HL-60/S4 treated with phorbol 12-myristate 13-acetate at 8.2 ng/mL for 4 days and 3 days (cell line): ENCODE results near the gene SRPK2.

Experiments
- in situ Hi-C: fragments of 300-500 bp; cut with MboI; formaldehyde crosslinking; loops from 2 replicates; pipeline ENCODE4 v1.15.0; 2022; ENCODE audit warnings: low sequenced_read_pairs

SRPK2 gene

GRCh38 chr7:105229641-105230040, 159.1 kb downstream of the SRPK2 start:
- in situ Hi-C loops: no loop called here

GRCh38 chr7:105228555-105228954, 160.2 kb downstream of the SRPK2 start:
- in situ Hi-C loops: no loop called here

- in situ Hi-C loops: no loop called here
Measured at GRCh38 chr7:105227391-105227790, 161.3 kb downstream of the SRPK2 start.

- in situ Hi-C loops: no loop called here
Measured at GRCh38 chr7:105224884-105225651, 163.7 kb downstream of the SRPK2 start.

- in situ Hi-C loops: no loop called here
Measured at GRCh38 chr7:105222953-105223352, 165.8 kb downstream of the SRPK2 start.

GRCh38 chr7:105219771-105220160, 169.0 kb downstream of the SRPK2 start:
- in situ Hi-C loops: no loop called here

GRCh38 chr7:105218939-105219770, 169.6 kb downstream of the SRPK2 start:
- in situ Hi-C loops: no loop called here

GRCh38 chr7:105218215-105218614, 170.5 kb downstream of the SRPK2 start:
- in situ Hi-C loops: no loop called here

- in situ Hi-C loops: no loop called here
Measured at GRCh38 chr7:105216786-105217185, 171.9 kb downstream of the SRPK2 start.

- in situ Hi-C loops: no loop called here
Measured at GRCh38 chr7:105215821-105216220, 172.9 kb downstream of the SRPK2 start.

GRCh38 chr7:105215182-105215581, 173.5 kb downstream of the SRPK2 start:
- in situ Hi-C loops: no loop called here

GRCh38 chr7:105213611-105214010, 175.1 kb downstream of the SRPK2 start:
- in situ Hi-C loops: no loop called here

GRCh38 chr7:105212212-105212611, 176.5 kb downstream of the SRPK2 start:
- in situ Hi-C loops: no loop called here

- in situ Hi-C loops: no loop called here
Measured at GRCh38 chr7:105210721-105211205, 178.0 kb downstream of the SRPK2 start.

- in situ Hi-C loops: no loop called here
Measured at GRCh38 chr7:105209870-105210269, 178.9 kb downstream of the SRPK2 start.

GRCh38 chr7:105209433-105209832, 179.3 kb downstream of the SRPK2 start:
- in situ Hi-C loops: no loop called here

- in situ Hi-C loops: no loop called here
Measured at GRCh38 chr7:105206985-105207384, 181.7 kb downstream of the SRPK2 start.

- in situ Hi-C loops: no loop called here
Measured at GRCh38 chr7:105205592-105206237, 183.0 kb downstream of the SRPK2 start.

- in situ Hi-C loops: no loop called here
Measured at GRCh38 chr7:105204953-105205352, 183.8 kb downstream of the SRPK2 start.

- in situ Hi-C loops: no loop called here
Measured at GRCh38 chr7:105204520-105204919, 184.2 kb downstream of the SRPK2 start.

- in situ Hi-C loops: no loop called here
Measured at GRCh38 chr7:105202616-105203015, 186.1 kb downstream of the SRPK2 start.
